Osteoblast (primary cell): Measurements from ENCODE around the gene GTF2IRD1. TPM values are rescaled to one million over a fixed set of nuclear protein-coding genes. Genes with fewer than 3 reads are reported as not detected.

Experiments
- DNase-seq: peaks from one replicate; pipeline ENCODE4 v3.0.0; 2011; ENCODE audit warnings: low spot score, mixed read lengths; ENCODE audit not compliant: insufficient read length; ENCODE audit errors: missing footprints
- H2AFZ ChIP-seq: 2 replicates; pipeline ENCODE4 v1.6.0; 2011; ENCODE audit warnings: mild to moderate bottlenecking, low read length
- H3K27ac ChIP-seq: 2 replicates; pipeline ENCODE4 v1.5.1; 2011; ENCODE audit warnings: mild to moderate bottlenecking, low read depth, low read length, moderate library complexity
- H3K27me3 ChIP-seq: 2 replicates; pipeline ENCODE4 v1.6.0; 2012; ENCODE audit warnings: mild to moderate bottlenecking, control low read depth, inconsistent platforms, low read length, moderate library complexity; ENCODE audit not compliant: insufficient read depth
- H3K36me3 ChIP-seq: 2 replicates; pipeline ENCODE4 v1.5.1; 2011; ENCODE audit warnings: mild to moderate bottlenecking, low read length, control low read depth, moderate library complexity; ENCODE audit not compliant: insufficient read depth
- H3K4me1 ChIP-seq: 2 replicates; pipeline ENCODE4 v1.5.1; 2011; ENCODE audit warnings: mild to moderate bottlenecking, low read length, control low read depth, moderate library complexity; ENCODE audit not compliant: insufficient read depth
- H3K4me2 ChIP-seq: 2 replicates; pipeline ENCODE4 v1.6.0; 2011; ENCODE audit warnings: mild to moderate bottlenecking, low read length; ENCODE audit not compliant: insufficient read depth
- H3K4me3 ChIP-seq: fragments of 200-600 bp; sonication (generic); 3 replicates; pipeline ENCODE4 v1.5.1; 2012; ENCODE audit warnings: mild to moderate bottlenecking, low read length, inconsistent platforms; ENCODE audit not compliant: insufficient read depth
- H3K79me2 ChIP-seq: 2 replicates; pipeline ENCODE4 v1.6.0; 2012; ENCODE audit warnings: mild to moderate bottlenecking, low read length, control low read depth, inconsistent platforms; ENCODE audit not compliant: insufficient read depth
- H3K9me3 ChIP-seq: 2 replicates; pipeline ENCODE4 v1.5.1; 2011; ENCODE audit warnings: low read depth, low read length, control low read depth
- H4K20me1 ChIP-seq: 2 replicates; pipeline ENCODE4 v1.6.0; 2012; ENCODE audit warnings: mild to moderate bottlenecking, low read length, control low read depth; ENCODE audit not compliant: insufficient read depth
- total RNA-seq: library from RNA; depleted of rRNA; stranded (reverse); fragments of >200 nt; gene quantifications from 2 replicates; pipeline ENCODE4 v1.2.3, GENCODE V29; 2012
- TF ChIP-seq, protein P1 (sequence below): IDR thresholded peaks from 2 replicates; pipeline ENCODE4 v1.5.1; 2011; ENCODE audit warnings: mild to moderate bottlenecking, low read depth, low read length, moderate library complexity; ENCODE audit errors: extremely low read depth

The GTF2IRD1 gene
- total RNA-seq, 1 donor: 15.9 TPM

DNA sequence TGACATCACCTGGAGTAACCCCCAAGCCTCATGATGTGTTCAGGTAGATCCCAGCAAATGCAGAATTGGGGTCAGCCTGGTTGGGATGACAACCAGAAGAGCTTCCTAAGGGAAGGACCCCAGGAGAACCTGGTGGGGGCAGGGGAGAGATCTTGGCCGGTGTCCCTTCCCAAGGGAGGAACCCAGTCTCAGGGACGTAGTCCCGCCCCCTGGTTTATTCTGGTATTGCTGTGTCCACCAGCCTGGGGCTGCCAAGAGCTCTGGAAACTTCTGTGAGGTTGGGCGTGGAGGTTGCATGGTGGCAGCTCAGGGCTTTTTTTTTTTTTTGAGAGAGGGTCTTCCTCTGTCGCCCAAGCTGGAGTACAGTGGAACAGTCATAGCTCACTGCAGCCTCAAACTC, 19.4 kb downstream of the GTF2IRD1 start:
- Histone ChIP-seq H3K4me3 (no peak overlapping the region), H3K4me1 (peaks cover 18% of the 10 kb centered on the region), H4K20me1 (peaks cover 9% of the 10 kb centered on the region), H3K27ac (peak overlapping the region; percentile 28), H3K79me2 (peaks cover 79% of the 10 kb centered on the region), H3K9me3 (no peaks in the 10 kb centered on the region), H3K27me3 (no peaks in the 10 kb centered on the region), H3K36me3 (peaks cover 6% of the 10 kb centered on the region), H2AFZ (no peak overlapping the region), H3K4me2 (no peak overlapping the region)
- DNase-seq: no peak
- TF ChIP-seq, protein P1, sequence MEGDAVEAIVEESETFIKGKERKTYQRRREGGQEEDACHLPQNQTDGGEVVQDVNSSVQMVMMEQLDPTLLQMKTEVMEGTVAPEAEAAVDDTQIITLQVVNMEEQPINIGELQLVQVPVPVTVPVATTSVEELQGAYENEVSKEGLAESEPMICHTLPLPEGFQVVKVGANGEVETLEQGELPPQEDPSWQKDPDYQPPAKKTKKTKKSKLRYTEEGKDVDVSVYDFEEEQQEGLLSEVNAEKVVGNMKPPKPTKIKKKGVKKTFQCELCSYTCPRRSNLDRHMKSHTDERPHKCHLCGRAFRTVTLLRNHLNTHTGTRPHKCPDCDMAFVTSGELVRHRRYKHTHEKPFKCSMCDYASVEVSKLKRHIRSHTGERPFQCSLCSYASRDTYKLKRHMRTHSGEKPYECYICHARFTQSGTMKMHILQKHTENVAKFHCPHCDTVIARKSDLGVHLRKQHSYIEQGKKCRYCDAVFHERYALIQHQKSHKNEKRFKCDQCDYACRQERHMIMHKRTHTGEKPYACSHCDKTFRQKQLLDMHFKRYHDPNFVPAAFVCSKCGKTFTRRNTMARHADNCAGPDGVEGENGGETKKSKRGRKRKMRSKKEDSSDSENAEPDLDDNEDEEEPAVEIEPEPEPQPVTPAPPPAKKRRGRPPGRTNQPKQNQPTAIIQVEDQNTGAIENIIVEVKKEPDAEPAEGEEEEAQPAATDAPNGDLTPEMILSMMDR: no peak

DNA sequence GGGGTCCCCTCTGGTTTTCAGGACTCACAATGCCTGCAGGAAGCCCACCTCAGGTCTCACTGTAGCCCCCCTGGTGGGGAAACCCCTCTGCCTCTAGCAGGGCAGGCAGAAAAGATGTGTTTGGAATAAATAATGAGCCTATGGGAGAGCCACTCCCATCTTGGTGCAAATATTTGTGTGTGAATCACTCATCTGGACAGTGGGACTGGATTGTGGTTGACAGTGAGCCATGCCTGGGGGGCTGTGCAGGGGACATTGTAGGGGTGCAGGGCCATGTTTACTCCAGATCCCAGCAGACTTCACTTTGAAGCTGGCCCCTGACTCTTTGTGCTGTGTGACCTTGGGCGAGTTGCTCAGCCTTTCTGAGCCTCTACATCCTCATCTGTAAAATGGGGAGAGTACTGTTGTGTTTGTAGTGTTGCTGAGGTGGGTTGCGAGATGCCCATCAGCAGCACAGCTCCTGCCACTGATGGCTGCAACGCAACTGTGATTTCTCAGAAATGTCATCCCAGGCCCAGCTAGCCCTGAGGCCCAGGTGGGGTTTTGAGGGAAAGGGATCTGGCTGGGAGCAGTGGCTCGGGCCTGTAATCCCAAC, 20.7 kb downstream of the GTF2IRD1 start:
- peaks cover 6% of the 10 kb centered on the region for H3K36me3 ChIP-seq
- TF ChIP-seq, protein P1: no peak
- no peaks in the 10 kb centered on the region for H3K27me3 ChIP-seq
- peak overlapping the region; percentile 99 for H3K27ac ChIP-seq
- peaks cover 71% of the 10 kb centered on the region for H3K79me2 ChIP-seq
- no peaks in the 10 kb centered on the region for H3K9me3 ChIP-seq
- no peak overlapping the region for H3K4me2 ChIP-seq
- H3K4me1 ChIP-seq: peaks cover 29% of the 10 kb centered on the region
- H2AFZ ChIP-seq: no peak overlapping the region
- peak; percentile 68 for DNase-seq
- no peak overlapping the region for H3K4me3 ChIP-seq
- peaks cover 9% of the 10 kb centered on the region for H4K20me1 ChIP-seq

DNA sequence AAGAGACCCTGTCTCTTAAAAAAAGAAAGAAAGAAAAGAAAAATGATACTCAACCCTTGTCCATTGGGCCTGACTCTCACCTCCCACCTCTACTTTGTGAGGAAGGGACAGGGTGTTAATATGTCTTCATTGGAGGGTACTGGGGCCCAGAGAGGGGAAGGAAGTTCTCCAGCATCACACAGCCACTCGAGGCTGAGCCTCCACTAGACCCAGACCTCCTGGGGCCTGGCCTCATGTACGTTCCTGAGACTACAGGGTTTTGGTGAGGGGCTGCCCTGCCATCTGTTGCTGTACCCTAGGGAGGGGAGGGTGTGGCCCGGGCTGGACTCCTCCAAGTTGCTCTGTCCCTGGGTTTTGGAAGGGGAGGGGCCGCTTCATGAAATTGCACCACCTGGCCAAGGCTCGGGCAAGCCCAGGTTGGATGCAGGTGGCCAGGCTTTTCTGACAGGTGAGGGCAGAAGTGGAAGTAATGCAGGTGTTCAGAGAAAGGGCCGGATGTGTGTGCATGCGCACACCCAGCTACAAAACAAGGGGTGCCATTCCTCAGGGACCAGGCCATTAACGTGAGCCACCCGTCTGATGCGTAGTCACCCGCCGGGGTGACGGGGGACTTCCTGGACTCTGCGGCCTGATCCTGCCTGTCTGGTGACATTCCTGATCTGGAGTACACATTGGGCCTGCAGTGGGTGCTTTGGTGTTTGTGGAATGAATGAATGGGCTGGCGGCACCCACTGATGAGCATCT, 21.7 kb downstream of the GTF2IRD1 start:
- H3K4me1 ChIP-seq: peaks cover 39% of the 10 kb centered on the region
- no peak overlapping the region for H2AFZ ChIP-seq
- peaks cover 63% of the 10 kb centered on the region for H3K79me2 ChIP-seq
- no peaks in the 10 kb centered on the region for H3K27me3 ChIP-seq
- peak overlapping the region; percentile 99 for H3K27ac ChIP-seq
- no peaks in the 10 kb centered on the region for H3K9me3 ChIP-seq
- TF ChIP-seq, protein P1: no peak
- no peak overlapping the region for H3K4me2 ChIP-seq
- peaks cover 3% of the 10 kb centered on the region for H4K20me1 ChIP-seq
- DNase-seq: no peak
- peaks cover 6% of the 10 kb centered on the region for H3K36me3 ChIP-seq
- H3K4me3 ChIP-seq: no peak overlapping the region

DNA sequence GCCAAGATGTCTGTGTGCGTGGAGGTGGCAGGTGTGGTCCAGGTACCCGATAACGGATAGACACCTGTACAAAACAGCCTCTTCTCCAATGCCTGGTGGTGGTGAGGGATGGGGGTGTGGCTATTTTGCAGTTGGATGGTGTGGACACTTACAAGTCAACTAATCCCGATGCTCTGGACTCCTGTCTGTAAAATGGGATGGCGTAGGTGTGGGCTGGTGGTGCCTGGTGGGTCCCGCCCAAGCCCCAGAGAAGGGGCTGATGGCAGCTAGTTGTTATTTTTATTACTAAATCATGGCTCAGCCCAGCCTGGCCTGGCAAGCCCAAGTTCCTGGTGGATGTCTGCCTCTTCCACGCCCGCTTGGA, 22.3 kb downstream of the GTF2IRD1 start:
- Histone ChIP-seq H3K79me2 (peaks cover 60% of the 10 kb centered on the region), H3K4me2 (no peak overlapping the region), H3K9me3 (no peaks in the 10 kb centered on the region), H3K36me3 (peaks cover 6% of the 10 kb centered on the region), H4K20me1 (no peaks in the 10 kb centered on the region), H2AFZ (no peak overlapping the region), H3K4me3 (no peak overlapping the region), H3K27ac (peak overlapping the region; percentile 99), H3K4me1 (peaks cover 45% of the 10 kb centered on the region), H3K27me3 (no peaks in the 10 kb centered on the region)
- TF ChIP-seq, protein P1: no peak
- peak; percentile 80 for DNase-seq
